GM18951 (cell line): ENCODE measurements around the gene KLHL29.

Source experiments
- POLR2A ChIP-seq: IDR thresholded peaks from 4 replicates; pipeline ENCODE4 v1.6.1; 2011; ENCODE audit warnings: mild to moderate bottlenecking; ENCODE audit not compliant: insufficient read length, insufficient read depth; ENCODE audit errors: extremely low read depth
- in situ Hi-C: fragments of 300-500 bp; cut with MboI; formaldehyde crosslinking; loops from one replicate; pipeline ENCODE4 v1.12.0; 2022; ENCODE audit warnings: low sequenced_read_pairs, mixed read lengths, inconsistent platforms; ENCODE audit not compliant: unreplicated experiment

Gene KLHL29

GRCh38 chr2:23689131-23689700, 304.2 kb downstream of the KLHL29 start:
- in situ Hi-C loops: no loop called here
- TF ChIP-seq POLR2A: no peak

GRCh38 chr2:23689891-23690290, 304.9 kb downstream of the KLHL29 start:
- in situ Hi-C loops: no loop called here
- no peak for TF ChIP-seq POLR2A

GRCh38 chr2:23690421-23691105, 305.6 kb downstream of the KLHL29 start:
- in situ Hi-C loops: no loop called here
- no peak for TF ChIP-seq POLR2A

- in situ Hi-C loops: no loop called here
- no peak for TF ChIP-seq POLR2A
Measured at GRCh38 chr2:23691106-23691470, 306.1 kb downstream of the KLHL29 start.

GRCh38 chr2:23691565-23691964, 306.6 kb downstream of the KLHL29 start:
- no peak for TF ChIP-seq POLR2A
- in situ Hi-C loops: no loop called here

GRCh38 chr2:23692263-23692662, 307.3 kb downstream of the KLHL29 start:
- TF ChIP-seq POLR2A: no peak
- in situ Hi-C loops: no loop called here

- no peak for TF ChIP-seq POLR2A
- in situ Hi-C loops: no loop called here
Measured at GRCh38 chr2:23692851-23693605, 308.0 kb downstream of the KLHL29 start.

GRCh38 chr2:23693606-23693951, 308.6 kb downstream of the KLHL29 start:
- in situ Hi-C loops: no loop called here
- no peak for TF ChIP-seq POLR2A

- no peak for TF ChIP-seq POLR2A
- in situ Hi-C loops: no loop called here
Measured at GRCh38 chr2:23694058-23695045, 309.4 kb downstream of the KLHL29 start.

GRCh38 chr2:23695214-23695889, 310.4 kb downstream of the KLHL29 start:
- TF ChIP-seq POLR2A: no peak
- in situ Hi-C loops: no loop called here

GRCh38 chr2:23695890-23696751, 311.1 kb downstream of the KLHL29 start:
- TF ChIP-seq POLR2A: no peak
- in situ Hi-C loops: no loop called here

GRCh38 chr2:23696752-23697045, 311.7 kb downstream of the KLHL29 start:
- in situ Hi-C loops: no loop called here
- TF ChIP-seq POLR2A: no peak
